ENCODE data around the gene PINK1.

DNA sequence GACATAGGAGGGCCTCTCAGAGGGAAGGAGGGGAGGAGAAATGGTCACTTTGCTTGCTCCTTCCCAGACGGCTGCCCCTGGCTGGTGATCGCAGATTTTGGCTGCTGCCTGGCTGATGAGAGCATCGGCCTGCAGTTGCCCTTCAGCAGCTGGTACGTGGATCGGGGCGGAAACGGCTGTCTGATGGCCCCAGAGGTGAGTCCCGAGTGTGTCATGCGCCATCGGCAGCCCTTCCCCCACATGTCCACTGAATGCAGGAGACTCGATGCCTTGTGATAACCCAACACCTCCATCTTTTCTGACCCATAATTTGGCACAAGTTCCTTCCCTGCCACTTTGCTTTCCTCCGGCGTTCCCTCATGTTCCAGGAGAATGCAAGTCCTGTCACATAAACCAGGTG is 15.2 kb downstream of the PINK1 start:
- TF ChIP-seq, protein P1, sequence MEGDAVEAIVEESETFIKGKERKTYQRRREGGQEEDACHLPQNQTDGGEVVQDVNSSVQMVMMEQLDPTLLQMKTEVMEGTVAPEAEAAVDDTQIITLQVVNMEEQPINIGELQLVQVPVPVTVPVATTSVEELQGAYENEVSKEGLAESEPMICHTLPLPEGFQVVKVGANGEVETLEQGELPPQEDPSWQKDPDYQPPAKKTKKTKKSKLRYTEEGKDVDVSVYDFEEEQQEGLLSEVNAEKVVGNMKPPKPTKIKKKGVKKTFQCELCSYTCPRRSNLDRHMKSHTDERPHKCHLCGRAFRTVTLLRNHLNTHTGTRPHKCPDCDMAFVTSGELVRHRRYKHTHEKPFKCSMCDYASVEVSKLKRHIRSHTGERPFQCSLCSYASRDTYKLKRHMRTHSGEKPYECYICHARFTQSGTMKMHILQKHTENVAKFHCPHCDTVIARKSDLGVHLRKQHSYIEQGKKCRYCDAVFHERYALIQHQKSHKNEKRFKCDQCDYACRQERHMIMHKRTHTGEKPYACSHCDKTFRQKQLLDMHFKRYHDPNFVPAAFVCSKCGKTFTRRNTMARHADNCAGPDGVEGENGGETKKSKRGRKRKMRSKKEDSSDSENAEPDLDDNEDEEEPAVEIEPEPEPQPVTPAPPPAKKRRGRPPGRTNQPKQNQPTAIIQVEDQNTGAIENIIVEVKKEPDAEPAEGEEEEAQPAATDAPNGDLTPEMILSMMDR (IDR thresholded peaks at IDR 0.05; ENCODE audit: low read length): no peak
- TF ChIP-seq EZH2 (IDR thresholded peaks at IDR 0.05; ENCODE audit: borderline replicate concordance, low read length): no peak

Measured in OCI-LY1 (cell line).